ENCODE results near the gene MAST4. TPM values are rescaled to one million over a fixed set of nuclear protein-coding genes. Genes with fewer than 3 reads are reported as not detected.

The MAST4 gene
- total and polyA plus RNA-seq, 2 of the 4 experiments (the other 2 are of a cell fraction): 4.8 to 6.8 TPM

GRCh38 chr5:66720780-66721179 is 124.6 kb downstream of the MAST4 start:
- H3K27ac ChIP-seq (ENCODE audit: insufficient read depth, low read length): no peak overlapping the region
- no TSS peak for BruUV-seq (replicated peaks)
- H2BK120ac ChIP-seq (ENCODE audit: low read depth, low read length): no peak overlapping the region
- H4K91ac ChIP-seq (ENCODE audit: insufficient read depth, low read depth, low read length): no peak overlapping the region
- H3K4me3 ChIP-seq (ENCODE audit: insufficient read depth, low read depth, low read length): no peak overlapping the region
- no peak overlapping the region for H4K8ac ChIP-seq (ENCODE audit: low read depth in 2 of 2, low read length in 2 of 2)
- ChIA-PET CTCF (no interaction called here), POLR2A (ENCODE audit: unreplicated experiment) (no interaction called here)
- no peaks in the 10 kb centered on the region for H3K36me3 ChIP-seq (ENCODE audit: control insufficient read depth, insufficient read depth, low read length)
- no peak overlapping the region for H2AFZ ChIP-seq (replicated peaks; ENCODE audit: low read length, poor library complexity)
- H3K23ac ChIP-seq (ENCODE audit: low read depth, low read length): no peak overlapping the region
- no peak overlapping the region for H2BK20ac ChIP-seq (ENCODE audit: low read depth, low read length)
- H4K5ac ChIP-seq (ENCODE audit: low read depth, low read length): no peak overlapping the region
- 49% methylated on average over 2 of the region's 5 CpGs; no CpG with 5 or more reads in 1 of the 2 experiments for WGBS, 2 experiments (ENCODE audit: extremely low coverage in 2 of 2, insufficient read length in 1 of 2)
- in situ Hi-C loops (cut with MboI; ENCODE audit: low sequenced_read_pairs): no loop called here
- H3K9me3 ChIP-seq (ENCODE audit: control insufficient read depth, insufficient read depth, low read length): no peaks in the 10 kb centered on the region
- H3K4me2 ChIP-seq (ENCODE audit: low read depth, low read length): no peak overlapping the region
- H2BK15ac ChIP-seq (ENCODE audit: low read depth, low read length): no peak overlapping the region
- H3K9ac ChIP-seq (ENCODE audit: low read depth, low read length): no peak overlapping the region
- no peak overlapping the region for H2AK5ac ChIP-seq (ENCODE audit: low read depth, low read length)
- H3K27me3 ChIP-seq (ENCODE audit: control insufficient read depth, insufficient read depth, low read length): no peaks in the 10 kb centered on the region
- H3K14ac ChIP-seq (replicated peaks; ENCODE audit: low read depth, low read length): no peak overlapping the region
- no peaks in the 10 kb centered on the region for H3K4me1 ChIP-seq (ENCODE audit: control insufficient read depth, insufficient read depth, low read length)
- no peak for DNase-seq
- dilution Hi-C loops (cut with HindIII; ENCODE audit: low sequenced_read_pairs, unreplicated experiment): no loop called here
- ATAC-seq (ENCODE audit: low read depth): no peak
- no peak overlapping the region for H2BK5ac ChIP-seq (ENCODE audit: low read depth, low read length, poor library complexity, severe bottlenecking)
- no peak overlapping the region for H3K56ac ChIP-seq (ENCODE audit: extremely low read depth, insufficient read depth, low read length)
- no peak overlapping the region for H2AK9ac ChIP-seq (replicated peaks; ENCODE audit: low read depth, low read length, poor library complexity)
- TF ChIP-seq MAFK (IDR thresholded peaks at IDR 0.05; ENCODE audit: low read depth, low read length) (no peak), ELK1 (IDR thresholded peaks at IDR 0.05; ENCODE audit: borderline replicate concordance, low read depth, low read length) (no peak), MXI1 (IDR thresholded peaks at IDR 0.05; ENCODE audit: borderline replicate concordance, low read depth, low read length) (no peak), NFE2L2 (IDR thresholded peaks at IDR 0.05; ENCODE audit: low read depth, low read length) (no peak), CTCF (conservative IDR thresholded peaks at IDR 0.05; ENCODE audit: low read depth, low read length) (no peak), RFX5 (IDR thresholded peaks at IDR 0.05; ENCODE audit: low read depth, low read length) (no peak), RAD21 (IDR thresholded peaks at IDR 0.05; ENCODE audit: low read length) (no peak), MAZ (IDR thresholded peaks at IDR 0.05; ENCODE audit: borderline replicate concordance, low read depth, low read length) (no peak), RCOR1 (IDR thresholded peaks at IDR 0.05; ENCODE audit: insufficient replicate concordance, low read length) (no peak)
- no peak overlapping the region for H3K4ac ChIP-seq (ENCODE audit: low read depth, low read length)
- H3K79me1 ChIP-seq (ENCODE audit: low read depth in 1 of 2, low read length in 2 of 2): no peaks in the 10 kb centered on the region
- intact Hi-C loops (cut with micrococcal nuclease): no loop called here
- no peaks in the 10 kb centered on the region for H3K9me1 ChIP-seq (ENCODE audit: insufficient read depth, low read length)
- no peaks in the 10 kb centered on the region for H4K20me1 ChIP-seq (ENCODE audit: insufficient read depth, low read length)
- no peak overlapping the region for H3K18ac ChIP-seq (ENCODE audit: low read depth, low read length)

All from IMR-90 (cell line).